K562 (cell line): ENCODE data around the gene CFAP157. TPM values are rescaled to one million over a fixed set of nuclear protein-coding genes. Genes with fewer than 3 reads are reported as not detected.

ENCODE experiments used
- ATAC-seq: fragments of 200-7000 bp; cut with Tn5 transposase; 3 replicates; pipeline ENCODE4 v1.9.1; 2020; ENCODE audit warnings: moderate library complexity
- BruUV-seq: library from RNA; stranded (reverse); fragments of 400-500 nt; replicated peaks from 2 replicates; lab custom pipeline; 2021; lab: Mats Ljungman, UMichigan
- CTCF ChIA-PET: fragments of 300-600 bp; formaldehyde crosslinking; extraction: SDS; loops from one replicate; lab custom pipeline; 2021; ENCODE audit warnings: low intra/inter-chr PET ratio; lab: Yijun Ruan, JAX
- POLR2A ChIA-PET: fragments of 300-600, 350-650 bp; sonication (Branson Sonifier 250); formaldehyde crosslinking; extraction: SDS; loops from one replicate; lab custom pipeline; 2021; ENCODE audit warnings: antibody characterized with exemption, inconsistent platforms; lab: Yijun Ruan, JAX
- DNase-seq, 4 experiments: peaks; one replicate each; pipeline versions ENCODE4 v3.0.0 to v3.0.0-alpha.2; 2011 to 2018; ENCODE audit warnings: low spot score in 3 of 4, mixed read lengths in 3 of 4; ENCODE audit errors: extremely low read depth in 1 of 4
- FAIRE-seq: peaks from 2 replicates; lab custom pipeline; 2011; peaks lifted over from hg19 to GRCh38; lab: Jason Lieb, UNC
- H2AFZ ChIP-seq: 2 replicates; pipeline ENCODE4 v1.6.0; 2011; ENCODE audit warnings: low read depth, low read length, control low read depth, inconsistent platforms
- H3K27ac ChIP-seq: fragments of 200-600 bp; 3 replicates; pipeline ENCODE4 v1.8.0; 2011; ENCODE audit warnings: low read depth, mild to moderate bottlenecking, control low read depth, inconsistent platforms, low read length, moderate library complexity, mixed read lengths; ENCODE audit errors: extremely low read depth
- H3K27me3 ChIP-seq, 2 experiments: fragments of 300-600 bp in 1 of 2; 2 replicates in 1 of 2; 3 replicates in 1 of 2; pipeline versions ENCODE4 v1.6.0 to v1.8.0; 2011; ENCODE audit warnings: inconsistent platforms in 2 of 2, low read length in 2 of 2, mild to moderate bottlenecking in 1 of 2, mixed read lengths in 1 of 2, moderate library complexity in 1 of 2; ENCODE audit not compliant: control insufficient read depth in 2 of 2, insufficient read depth in 2 of 2
- H3K36me3 ChIP-seq: fragments of 300-600 bp; 3 replicates; pipeline ENCODE4 v1.8.0; 2011; ENCODE audit warnings: mild to moderate bottlenecking, low read length, inconsistent platforms; ENCODE audit not compliant: control insufficient read depth, insufficient read depth
- H3K4me1 ChIP-seq, 2 experiments: fragments of 200-600 bp in 1 of 2; replicated peaks in 1 of 2; 2 replicates in 1 of 2; 3 replicates in 1 of 2; pipeline versions ENCODE4 v1.5.1 to v1.8.0; 2011; ENCODE audit warnings: inconsistent platforms in 2 of 2, low read length in 2 of 2, mild to moderate bottlenecking in 1 of 2, mixed read lengths in 1 of 2, moderate library complexity in 1 of 2; ENCODE audit not compliant: control insufficient read depth in 2 of 2, insufficient read depth in 2 of 2
- H3K4me2 ChIP-seq: 2 replicates; pipeline ENCODE4 v1.6.1; 2011; ENCODE audit warnings: low read length, control low read depth, inconsistent platforms, mixed read lengths; ENCODE audit not compliant: insufficient read depth
- H3K4me3 ChIP-seq: fragments of 200-600 bp; sonication (generic), shearing (Covaris generic); 2 replicates; pipeline ENCODE4 v1.5.1; 2016; ENCODE audit warnings: control low read depth, inconsistent platforms
- H3K79me2 ChIP-seq: fragments of 200-600 bp; 3 replicates; pipeline ENCODE4 v1.8.0; 2011; ENCODE audit warnings: low read length, inconsistent platforms; ENCODE audit not compliant: control insufficient read depth, insufficient read depth
- H3K9ac ChIP-seq, 2 experiments: 2 replicates each; pipeline versions ENCODE4 v1.6.0 to v1.6.1; 2011; ENCODE audit warnings: low read depth in 2 of 2, low read length in 2 of 2, control low read depth in 1 of 2, inconsistent platforms in 1 of 2, mild to moderate bottlenecking in 1 of 2, mixed read lengths in 1 of 2; ENCODE audit not compliant: insufficient read depth in 1 of 2
- H3K9me1 ChIP-seq: one replicate; pipeline ENCODE4 v1.6.0; 2011; ENCODE audit warnings: inconsistent platforms, mild to moderate bottlenecking, low read length, moderate library complexity; ENCODE audit not compliant: control insufficient read depth, insufficient read depth
- H3K9me3 ChIP-seq: replicated peaks from 2 replicates; pipeline ENCODE4 v1.5.1; 2011; ENCODE audit warnings: low read depth, low read length, inconsistent platforms; ENCODE audit not compliant: control insufficient read depth, insufficient read depth
- H4K20me1 ChIP-seq: replicated peaks from 2 replicates; pipeline ENCODE4 v1.6.1; 2011; ENCODE audit warnings: low read length, inconsistent platforms, mixed read lengths; ENCODE audit not compliant: control insufficient read depth, insufficient read depth
- ARID1B ChIP-seq: fragments of 450-650 bp; IDR thresholded peaks from 2 replicates; pipeline ENCODE4 v1.6.1; 2016; ENCODE audit warnings: antibody characterized with exemption, mild to moderate bottlenecking, inconsistent platforms
- ATF7 ChIP-seq: fragments of 450-650 bp; IDR thresholded peaks from 2 replicates; pipeline ENCODE4 v1.7.1; 2014; ENCODE audit warnings: mild to moderate bottlenecking, moderate library complexity
- EHMT2 ChIP-seq: fragments of 450-650 bp; IDR thresholded peaks from 2 replicates; pipeline ENCODE4 v1.6.1; 2018; ENCODE audit warnings: antibody characterized with exemption
- FOS ChIP-seq: IDR thresholded peaks from 3 replicates; pipeline ENCODE4 v1.6.1; 2011; ENCODE audit not compliant: insufficient read length; ENCODE audit errors: extremely low read depth
- HDAC1 ChIP-seq, 2 experiments: fragments of 450-650 bp; IDR thresholded peaks; 2 replicates each; pipeline ENCODE4 v1.6.1; 2016 to 2017; ENCODE audit warnings: inconsistent platforms in 1 of 2, mild to moderate bottlenecking in 1 of 2, moderate library complexity in 1 of 2
- HDAC8 ChIP-seq: fragments of 450-650 bp; IDR thresholded peaks from 2 replicates; pipeline ENCODE4 v1.6.1; 2016; ENCODE audit warnings: mild to moderate bottlenecking, missing genetic modification characterization, moderate library complexity, missing compliant biosample characterization
- HMG20A ChIP-seq: fragments of 450-650 bp; formaldehyde crosslinking; conservative IDR thresholded peaks from 2 replicates; pipeline ENCODE4 v1.4.0; 2020; ENCODE audit warnings: mild to moderate bottlenecking, mixed read lengths
- MAFG ChIP-seq: fragments of 450-650 bp; conservative IDR thresholded peaks from 2 replicates; pipeline ENCODE4 v1.6.1; 2016; ENCODE audit warnings: missing genetic modification characterization, missing compliant biosample characterization
- NFIX ChIP-seq: fragments of 250-450 bp; sonication (Bioruptor Pico); IDR thresholded peaks from 2 replicates; pipeline ENCODE4 v1.4.0; 2020; ENCODE audit warnings: low read depth, mild to moderate bottlenecking, moderate library complexity
- NR2C1 ChIP-seq, 2 experiments: fragments of 450-650 bp; IDR thresholded peaks; 2 replicates each; pipeline ENCODE4 v1.6.1; 2017; ENCODE audit warnings: mild to moderate bottlenecking in 2 of 2, antibody characterized with exemption in 1 of 2, inconsistent platforms in 1 of 2, missing compliant biosample characterization in 1 of 2, missing genetic modification characterization in 1 of 2
- SMAD3 ChIP-seq: fragments of 450-650 bp; formaldehyde crosslinking; conservative IDR thresholded peaks from 2 replicates; pipeline ENCODE4 v1.4.0; 2020; ENCODE audit warnings: mild to moderate bottlenecking
- TCF7 ChIP-seq: sonication (generic); IDR thresholded peaks from 2 replicates; pipeline ENCODE4 v1.6.1; 2016; ENCODE audit warnings: antibody characterized with exemption, borderline replicate concordance
- ZNF3 ChIP-seq: fragments of 250-450 bp; sonication (Bioruptor Pico); IDR thresholded peaks from 2 replicates; pipeline ENCODE4 v1.5.0; 2021; ENCODE audit warnings: mild to moderate bottlenecking, moderate library complexity
- ZNF778 ChIP-seq: fragments of 450-650 bp; formaldehyde crosslinking; IDR thresholded peaks from 2 replicates; pipeline ENCODE4 v1.4.0; 2020; ENCODE audit warnings: mild to moderate bottlenecking, moderate library complexity
- WGBS: fragments of 100-300 bp; shearing (Covaris generic); methylation state at CpG from one replicate; pipeline ENCODE4 v1.1.6; 2016; ENCODE audit warnings: low coverage, mixed read lengths; ENCODE audit not compliant: insufficient coverage; ENCODE audit errors: missing lambda C conversion rate; 5-methylcytosine and 5-hydroxymethylcytosine counted together
- in situ Hi-C: fragments of 300-500 bp; cut with MboI; formaldehyde crosslinking; loops from 4 replicates; pipeline ENCODE4 v1.15.0; 2018; ENCODE audit warnings: inconsistent platforms, mixed read lengths
- intact Hi-C: fragments of 100-400 bp; cut with micrococcal nuclease; formaldehyde crosslinking; loops from 2 replicates; pipeline ENCODE4 v1.14.2; 2022
- polyA plus RNA-seq, 8 experiments: library from polyadenylated mRNA; depleted of rRNA in 4 of 8; stranded (reverse) in 5 of 8; unstranded in 3 of 8; fragments of >200 nt; fragmentation: Nextera tagmentation in 2 of 8; fragmentation: Illumina TruSeq in 1 of 8; extraction: Ambion mirVana in 2 of 8; extraction: Trizol in 1 of 8; gene quantifications; 2 replicates each; pipeline versions ENCODE4 v1.2.1 to v1.2.3, GENCODE V29; 2011 to 2014; ENCODE audit warnings: inconsistent platforms in 1 of 8, missing spikeins in 1 of 8
- total RNA-seq, 7 experiments: library from RNA; depleted of rRNA in 6 of 7; stranded (reverse); fragments of >200 nt in 6 of 7; fragmentation: Illumina TruSeq in 2 of 7; extraction: Trizol in 2 of 7; gene quantifications; 2 replicates each; pipeline versions ENCODE4 v1.2.1 to v1.2.3, GENCODE V29; 2011 to 2021; ENCODE audit warnings: low replicate concordance in 1 of 7
- TF ChIP-seq, protein P1 (sequence below), 2 experiments: fragments of 450-650 bp; IDR thresholded peaks; 2 replicates each; pipeline ENCODE4 v1.6.1; 2018; ENCODE audit warnings: mild to moderate bottlenecking in 2 of 2, low read depth in 1 of 2; ENCODE audit not compliant: partially characterized antibody in 2 of 2
- TF ChIP-seq, protein P2 (sequence below): IDR thresholded peaks from 2 replicates; pipeline ENCODE4 v1.6.1; 2016; ENCODE audit warnings: missing genetic modification characterization, missing compliant biosample characterization

The CFAP157 gene
- total and polyA plus RNA-seq, 9 of the 15 experiments (the other 6 are each of a cell fraction or from before 2014, with no cell fraction given) = 0.03 TPM; not detected in 8

DNA sequence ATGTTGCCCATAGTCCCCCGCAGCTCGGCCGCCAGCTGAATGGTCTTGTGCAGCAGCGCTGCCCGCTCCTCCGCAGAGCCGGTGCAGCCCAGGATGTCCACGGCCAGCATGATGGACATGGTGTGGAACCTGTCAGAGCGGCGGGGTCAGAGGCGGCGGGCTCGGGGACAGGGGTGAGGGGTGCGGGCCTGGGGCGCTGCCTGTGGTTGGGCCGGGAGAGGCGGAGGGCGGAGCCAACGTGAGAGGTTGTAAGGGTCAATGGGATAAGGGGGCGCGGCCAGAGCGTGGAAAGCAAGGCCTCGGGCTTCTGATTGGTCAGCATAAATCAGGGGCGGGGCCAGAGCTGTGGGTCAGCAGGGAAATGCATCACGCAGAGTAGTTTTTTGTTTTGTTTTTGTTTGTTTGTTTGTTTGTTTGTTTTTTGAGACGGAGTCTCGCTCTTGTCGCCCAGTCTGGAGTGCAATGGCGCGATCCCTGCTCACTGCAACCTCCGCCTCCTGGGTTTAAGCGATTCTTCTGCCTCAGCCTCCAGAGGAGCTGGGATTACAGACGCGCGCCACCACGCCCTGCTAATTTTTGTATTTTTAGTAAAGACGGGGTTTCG lies 35.1 kb downstream of the CFAP157 start:
- Histone ChIP-seq H3K4me3 (peak overlapping the region; percentile 37), H3K27me3 (peaks cover under 1 to 2% of the 10 kb centered on the region in 2 experiments; a peak in 3 of 5 replicates), H3K9me3 (no peaks in the 10 kb centered on the region), H3K9ac (peak overlapping the region in 1 of 2 experiments; percentile 70; a peak in 1 of 4 replicates), H2AFZ (peak overlapping the region; percentile 30), H3K79me2 (no peaks in the 10 kb centered on the region), H3K4me1 (peaks cover 15 to 49% of the 10 kb centered on the region in 2 experiments), H3K27ac (no peak overlapping the region), H3K9me1 (no peaks in the 10 kb centered on the region), H3K36me3 (no peaks in the 10 kb centered on the region), H3K4me2 (peak overlapping the region; percentile 74), H4K20me1 (no peaks in the 10 kb centered on the region; the same call in 1 of the 2 replicates)
- intact Hi-C loops = no loop called here
- ATAC-seq (peak; percentile 93), DNase-seq (peak; percentile 91 to 94 (median 92)), FAIRE-seq (peak; percentile 82)
- no TSS peak for BruUV-seq
- POLR2A ChIA-PET = interaction anchor here (0.5 to 1.5 kb wide), 7 partner anchors 9 to 212 kb away, joined by 3 to 5 read pairs (median 3); no protein-coding TSS in a partner anchor
- 20% methylated on average over 27 of the region's 38 CpGs for WGBS
- CTCF ChIA-PET = interaction anchor here (0.5 kb wide), 1 partner anchor 386 kb away, joined by 3 read pairs; no protein-coding TSS in a partner anchor
- in situ Hi-C loops = no loop called here
- TF ChIP-seq, protein P1, sequence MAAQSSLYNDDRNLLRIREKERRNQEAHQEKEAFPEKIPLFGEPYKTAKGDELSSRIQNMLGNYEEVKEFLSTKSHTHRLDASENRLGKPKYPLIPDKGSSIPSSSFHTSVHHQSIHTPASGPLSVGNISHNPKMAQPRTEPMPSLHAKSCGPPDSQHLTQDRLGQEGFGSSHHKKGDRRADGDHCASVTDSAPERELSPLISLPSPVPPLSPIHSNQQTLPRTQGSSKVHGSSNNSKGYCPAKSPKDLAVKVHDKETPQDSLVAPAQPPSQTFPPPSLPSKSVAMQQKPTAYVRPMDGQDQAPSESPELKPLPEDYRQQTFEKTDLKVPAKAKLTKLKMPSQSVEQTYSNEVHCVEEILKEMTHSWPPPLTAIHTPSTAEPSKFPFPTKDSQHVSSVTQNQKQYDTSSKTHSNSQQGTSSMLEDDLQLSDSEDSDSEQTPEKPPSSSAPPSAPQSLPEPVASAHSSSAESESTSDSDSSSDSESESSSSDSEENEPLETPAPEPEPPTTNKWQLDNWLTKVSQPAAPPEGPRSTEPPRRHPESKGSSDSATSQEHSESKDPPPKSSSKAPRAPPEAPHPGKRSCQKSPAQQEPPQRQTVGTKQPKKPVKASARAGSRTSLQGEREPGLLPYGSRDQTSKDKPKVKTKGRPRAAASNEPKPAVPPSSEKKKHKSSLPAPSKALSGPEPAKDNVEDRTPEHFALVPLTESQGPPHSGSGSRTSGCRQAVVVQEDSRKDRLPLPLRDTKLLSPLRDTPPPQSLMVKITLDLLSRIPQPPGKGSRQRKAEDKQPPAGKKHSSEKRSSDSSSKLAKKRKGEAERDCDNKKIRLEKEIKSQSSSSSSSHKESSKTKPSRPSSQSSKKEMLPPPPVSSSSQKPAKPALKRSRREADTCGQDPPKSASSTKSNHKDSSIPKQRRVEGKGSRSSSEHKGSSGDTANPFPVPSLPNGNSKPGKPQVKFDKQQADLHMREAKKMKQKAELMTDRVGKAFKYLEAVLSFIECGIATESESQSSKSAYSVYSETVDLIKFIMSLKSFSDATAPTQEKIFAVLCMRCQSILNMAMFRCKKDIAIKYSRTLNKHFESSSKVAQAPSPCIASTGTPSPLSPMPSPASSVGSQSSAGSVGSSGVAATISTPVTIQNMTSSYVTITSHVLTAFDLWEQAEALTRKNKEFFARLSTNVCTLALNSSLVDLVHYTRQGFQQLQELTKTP (IDR thresholded peaks at IDR 0.05; ENCODE audit: low read depth in 1 of 2, partially characterized antibody in 2 of 2) = no peak
- peak; percentile 90 for TF ChIP-seq MAFG (tag)
- no peak for TF ChIP-seq HDAC1 (IDR thresholded peaks at IDR 0.05)
- TF ChIP-seq, protein P2, sequence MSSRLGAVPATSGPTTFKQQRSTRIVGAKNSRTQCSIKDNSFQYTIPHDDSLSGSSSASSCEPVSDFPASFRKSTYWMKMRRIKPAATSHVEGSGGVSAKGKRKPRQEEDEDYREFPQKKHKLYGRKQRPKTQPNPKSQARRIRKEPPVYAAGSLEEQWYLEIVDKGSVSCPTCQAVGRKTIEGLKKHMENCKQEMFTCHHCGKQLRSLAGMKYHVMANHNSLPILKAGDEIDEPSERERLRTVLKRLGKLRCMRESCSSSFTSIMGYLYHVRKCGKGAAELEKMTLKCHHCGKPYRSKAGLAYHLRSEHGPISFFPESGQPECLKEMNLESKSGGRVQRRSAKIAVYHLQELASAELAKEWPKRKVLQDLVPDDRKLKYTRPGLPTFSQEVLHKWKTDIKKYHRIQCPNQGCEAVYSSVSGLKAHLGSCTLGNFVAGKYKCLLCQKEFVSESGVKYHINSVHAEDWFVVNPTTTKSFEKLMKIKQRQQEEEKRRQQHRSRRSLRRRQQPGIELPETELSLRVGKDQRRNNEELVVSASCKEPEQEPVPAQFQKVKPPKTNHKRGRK (tag) = no peak
- no peak for TF ChIP-seq ATF7
- TF ChIP-seq NFIX (CRISPR knock-in tag) = no peak
- TF ChIP-seq NR2C1 (IDR thresholded peaks at IDR 0.05) = no peak
- TF ChIP-seq NR2C1 (tag; IDR thresholded peaks at IDR 0.05) = no peak
- no peak for TF ChIP-seq EHMT2
- no peak for TF ChIP-seq HMG20A (CRISPR knock-in tag)
- TF ChIP-seq TCF7 = no peak
- peak; percentile 16; the same call in 1 of the 2 replicates for TF ChIP-seq ARID1B
- no peak for TF ChIP-seq SMAD3 (CRISPR knock-in tag)
- TF ChIP-seq FOS = peak; percentile 48
- no peak for TF ChIP-seq ZNF3 (CRISPR knock-in tag)
- TF ChIP-seq ZNF778 (CRISPR knock-in tag) = no peak
- TF ChIP-seq HDAC8 (tag) = no peak
